Fibroblast of skin of right biceps (primary cell): Measurements from ENCODE around the gene ABHD5.
A peak's percentile ranks its signal among the peaks of the same experiment; 100 is the strongest.

ENCODE experiments used
- DNase-seq: peaks from one replicate; pipeline ENCODE4 v3.0.0-alpha.2; 2013

Gene ABHD5

GRCh38 chr3:43759938-43760337 is 69.2 kb downstream of the ABHD5 start:
- DNase-seq: no peak

- no peak for DNase-seq
Measured at GRCh38 chr3:43760938-43761337, 70.2 kb downstream of the ABHD5 start.

- no peak for DNase-seq
Measured at GRCh38 chr3:43762451-43762850, 71.7 kb downstream of the ABHD5 start.

GRCh38 chr3:43764056-43764455 is 73.3 kb downstream of the ABHD5 start:
- DNase-seq: no peak

- no peak for DNase-seq
Measured at GRCh38 chr3:43764471-43764870, 73.7 kb downstream of the ABHD5 start.

GRCh38 chr3:43765521-43765971 is 74.8 kb downstream of the ABHD5 start:
- peak; percentile 54 for DNase-seq

- DNase-seq: peak; percentile 90
Measured at GRCh38 chr3:43766672-43767465, 76.1 kb downstream of the ABHD5 start.

- no peak for DNase-seq
Measured at GRCh38 chr3:43768381-43768973, 77.7 kb downstream of the ABHD5 start.

- peak; percentile 97 for DNase-seq
Measured at GRCh38 chr3:43769097-43769884, 78.6 kb downstream of the ABHD5 start.

- DNase-seq: no peak
Measured at GRCh38 chr3:43769885-43770425, 79.2 kb downstream of the ABHD5 start.

GRCh38 chr3:43770426-43771103 is 79.8 kb downstream of the ABHD5 start:
- DNase-seq: peak; percentile 35

GRCh38 chr3:43771610-43772009 is 80.9 kb downstream of the ABHD5 start:
- DNase-seq: no peak

GRCh38 chr3:43773273-43774094 is 82.7 kb downstream of the ABHD5 start:
- no peak for DNase-seq

GRCh38 chr3:43774799-43775198 is 84.1 kb downstream of the ABHD5 start:
- DNase-seq: no peak

- DNase-seq: no peak
Measured at GRCh38 chr3:43776101-43776500, 85.4 kb downstream of the ABHD5 start.

- DNase-seq: no peak
Measured at GRCh38 chr3:43779850-43780249, 89.1 kb downstream of the ABHD5 start.

GRCh38 chr3:43782541-43782940 is 91.8 kb downstream of the ABHD5 start:
- DNase-seq: no peak
